ENCODE measurements around the gene TBXAS1. TPM values are rescaled to one million over a fixed set of nuclear protein-coding genes. Genes with fewer than 3 reads are reported as not detected.

TBXAS1 gene
- total and polyA plus RNA-seq, 2 experiments from 2014 or later: 1.3 TPM; not detected in 1

DNA sequence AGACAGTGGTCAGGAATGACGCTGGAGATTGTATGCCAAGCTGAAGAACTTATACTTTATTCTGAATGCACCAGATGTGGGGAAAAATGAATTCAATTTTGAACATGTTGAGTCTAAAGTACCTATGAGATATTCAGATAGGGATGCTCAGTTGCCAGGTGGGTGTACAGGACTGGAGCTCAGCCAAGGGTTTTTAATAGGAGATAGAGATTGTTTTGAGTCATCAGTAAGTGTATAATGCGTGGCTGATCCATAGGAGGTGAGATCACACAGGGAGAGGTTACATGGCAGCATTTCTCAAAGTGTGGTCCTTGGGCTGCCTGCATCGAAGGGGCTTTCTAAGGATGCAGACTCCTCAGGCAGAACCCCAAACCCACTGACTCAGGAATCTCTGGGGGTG, 44.4 kb upstream of the TBXAS1 start (continued):
- TF ChIP-seq ZNF331 (CRISPR knock-in tag; IDR thresholded peaks at IDR 0.05; ENCODE audit: low read depth) (no peak), JUNB (IDR thresholded peaks at IDR 0.05; ENCODE audit: unreplicated experiment) (no peak), EZH2 (IDR thresholded peaks at IDR 0.05; ENCODE audit: low read depth, unreplicated experiment) (no peak), EZH2phosphoT487 (IDR thresholded peaks at IDR 0.05; ENCODE audit: unreplicated experiment) (no peak), ZNF114 (CRISPR knock-in tag; IDR thresholded peaks at IDR 0.05) (no peak), STAT1 (IDR thresholded peaks at IDR 0.05; ENCODE audit: unreplicated experiment) (no peak)
- TF ChIP-seq, protein P1, sequence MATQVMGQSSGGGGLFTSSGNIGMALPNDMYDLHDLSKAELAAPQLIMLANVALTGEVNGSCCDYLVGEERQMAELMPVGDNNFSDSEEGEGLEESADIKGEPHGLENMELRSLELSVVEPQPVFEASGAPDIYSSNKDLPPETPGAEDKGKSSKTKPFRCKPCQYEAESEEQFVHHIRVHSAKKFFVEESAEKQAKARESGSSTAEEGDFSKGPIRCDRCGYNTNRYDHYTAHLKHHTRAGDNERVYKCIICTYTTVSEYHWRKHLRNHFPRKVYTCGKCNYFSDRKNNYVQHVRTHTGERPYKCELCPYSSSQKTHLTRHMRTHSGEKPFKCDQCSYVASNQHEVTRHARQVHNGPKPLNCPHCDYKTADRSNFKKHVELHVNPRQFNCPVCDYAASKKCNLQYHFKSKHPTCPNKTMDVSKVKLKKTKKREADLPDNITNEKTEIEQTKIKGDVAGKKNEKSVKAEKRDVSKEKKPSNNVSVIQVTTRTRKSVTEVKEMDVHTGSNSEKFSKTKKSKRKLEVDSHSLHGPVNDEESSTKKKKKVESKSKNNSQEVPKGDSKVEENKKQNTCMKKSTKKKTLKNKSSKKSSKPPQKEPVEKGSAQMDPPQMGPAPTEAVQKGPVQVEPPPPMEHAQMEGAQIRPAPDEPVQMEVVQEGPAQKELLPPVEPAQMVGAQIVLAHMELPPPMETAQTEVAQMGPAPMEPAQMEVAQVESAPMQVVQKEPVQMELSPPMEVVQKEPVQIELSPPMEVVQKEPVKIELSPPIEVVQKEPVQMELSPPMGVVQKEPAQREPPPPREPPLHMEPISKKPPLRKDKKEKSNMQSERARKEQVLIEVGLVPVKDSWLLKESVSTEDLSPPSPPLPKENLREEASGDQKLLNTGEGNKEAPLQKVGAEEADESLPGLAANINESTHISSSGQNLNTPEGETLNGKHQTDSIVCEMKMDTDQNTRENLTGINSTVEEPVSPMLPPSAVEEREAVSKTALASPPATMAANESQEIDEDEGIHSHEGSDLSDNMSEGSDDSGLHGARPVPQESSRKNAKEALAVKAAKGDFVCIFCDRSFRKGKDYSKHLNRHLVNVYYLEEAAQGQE (IDR thresholded peaks at IDR 0.05; ENCODE audit: unreplicated experiment): no peak
- TF ChIP-seq, protein P2, sequence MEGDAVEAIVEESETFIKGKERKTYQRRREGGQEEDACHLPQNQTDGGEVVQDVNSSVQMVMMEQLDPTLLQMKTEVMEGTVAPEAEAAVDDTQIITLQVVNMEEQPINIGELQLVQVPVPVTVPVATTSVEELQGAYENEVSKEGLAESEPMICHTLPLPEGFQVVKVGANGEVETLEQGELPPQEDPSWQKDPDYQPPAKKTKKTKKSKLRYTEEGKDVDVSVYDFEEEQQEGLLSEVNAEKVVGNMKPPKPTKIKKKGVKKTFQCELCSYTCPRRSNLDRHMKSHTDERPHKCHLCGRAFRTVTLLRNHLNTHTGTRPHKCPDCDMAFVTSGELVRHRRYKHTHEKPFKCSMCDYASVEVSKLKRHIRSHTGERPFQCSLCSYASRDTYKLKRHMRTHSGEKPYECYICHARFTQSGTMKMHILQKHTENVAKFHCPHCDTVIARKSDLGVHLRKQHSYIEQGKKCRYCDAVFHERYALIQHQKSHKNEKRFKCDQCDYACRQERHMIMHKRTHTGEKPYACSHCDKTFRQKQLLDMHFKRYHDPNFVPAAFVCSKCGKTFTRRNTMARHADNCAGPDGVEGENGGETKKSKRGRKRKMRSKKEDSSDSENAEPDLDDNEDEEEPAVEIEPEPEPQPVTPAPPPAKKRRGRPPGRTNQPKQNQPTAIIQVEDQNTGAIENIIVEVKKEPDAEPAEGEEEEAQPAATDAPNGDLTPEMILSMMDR (conservative IDR thresholded peaks at IDR 0.05; ENCODE audit: low read depth in 2 of 2): no peak

DNA sequence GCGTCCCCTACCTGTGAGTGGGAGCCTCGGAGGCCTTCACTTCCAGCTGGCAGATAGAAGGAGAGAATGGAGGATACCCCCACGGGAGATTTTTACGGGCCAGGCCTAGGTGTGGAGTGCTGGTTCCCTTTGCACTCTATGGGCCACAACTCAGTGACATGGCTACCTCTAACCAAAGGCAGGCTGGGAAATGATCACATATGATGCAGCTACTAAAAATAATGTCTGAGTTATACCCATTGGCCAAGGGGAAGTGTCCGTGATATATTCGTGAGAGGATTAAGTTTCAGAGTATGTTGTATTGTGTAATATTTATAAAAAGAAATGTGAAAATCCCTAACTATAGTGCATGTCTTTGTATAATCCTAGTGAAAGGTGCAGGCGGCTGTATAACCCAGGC, 37.7 kb upstream of the TBXAS1 start:
- Histone ChIP-seq H3K36me3 (ENCODE audit: insufficient read depth) (no peaks in the 10 kb centered on the region), H3K4me3 (no peak overlapping the region), H3F3A (replicated peaks; ENCODE audit: low read depth) (no peaks in the 10 kb centered on the region), H3K79me2 (replicated peaks; ENCODE audit: insufficient read depth) (no peaks in the 10 kb centered on the region), H3K27me3 (ENCODE audit: insufficient read depth) (no peaks in the 10 kb centered on the region), H3K4me1 (ENCODE audit: insufficient read depth) (no peaks in the 10 kb centered on the region), H4K20me1 (replicated peaks; ENCODE audit: insufficient read depth) (no peaks in the 10 kb centered on the region), H3K4me2 (no peak overlapping the region), H2AFZ (no peak overlapping the region), H3K27ac (ENCODE audit: low read depth) (no peak overlapping the region), H3K9me2 (ENCODE audit: insufficient read depth) (no peaks in the 10 kb centered on the region; the same call in 1 of the 2 replicates)
- Mint-ChIP-seq H3K27ac (no peak overlapping the region), H3K4me3 (no peak overlapping the region), H3K9me3 (no peaks in the 10 kb centered on the region), H3K4me1 (no peaks in the 10 kb centered on the region), H3K36me3 (ENCODE audit: low read depth) (no peaks in the 10 kb centered on the region), H3K27me3 (ENCODE audit: insufficient read depth, low read depth, poor library complexity) (no peaks in the 10 kb centered on the region)
- no peak for DNase-seq (ENCODE audit: low spot score)
- no peak for ATAC-seq
- TF ChIP-seq, protein P3, sequence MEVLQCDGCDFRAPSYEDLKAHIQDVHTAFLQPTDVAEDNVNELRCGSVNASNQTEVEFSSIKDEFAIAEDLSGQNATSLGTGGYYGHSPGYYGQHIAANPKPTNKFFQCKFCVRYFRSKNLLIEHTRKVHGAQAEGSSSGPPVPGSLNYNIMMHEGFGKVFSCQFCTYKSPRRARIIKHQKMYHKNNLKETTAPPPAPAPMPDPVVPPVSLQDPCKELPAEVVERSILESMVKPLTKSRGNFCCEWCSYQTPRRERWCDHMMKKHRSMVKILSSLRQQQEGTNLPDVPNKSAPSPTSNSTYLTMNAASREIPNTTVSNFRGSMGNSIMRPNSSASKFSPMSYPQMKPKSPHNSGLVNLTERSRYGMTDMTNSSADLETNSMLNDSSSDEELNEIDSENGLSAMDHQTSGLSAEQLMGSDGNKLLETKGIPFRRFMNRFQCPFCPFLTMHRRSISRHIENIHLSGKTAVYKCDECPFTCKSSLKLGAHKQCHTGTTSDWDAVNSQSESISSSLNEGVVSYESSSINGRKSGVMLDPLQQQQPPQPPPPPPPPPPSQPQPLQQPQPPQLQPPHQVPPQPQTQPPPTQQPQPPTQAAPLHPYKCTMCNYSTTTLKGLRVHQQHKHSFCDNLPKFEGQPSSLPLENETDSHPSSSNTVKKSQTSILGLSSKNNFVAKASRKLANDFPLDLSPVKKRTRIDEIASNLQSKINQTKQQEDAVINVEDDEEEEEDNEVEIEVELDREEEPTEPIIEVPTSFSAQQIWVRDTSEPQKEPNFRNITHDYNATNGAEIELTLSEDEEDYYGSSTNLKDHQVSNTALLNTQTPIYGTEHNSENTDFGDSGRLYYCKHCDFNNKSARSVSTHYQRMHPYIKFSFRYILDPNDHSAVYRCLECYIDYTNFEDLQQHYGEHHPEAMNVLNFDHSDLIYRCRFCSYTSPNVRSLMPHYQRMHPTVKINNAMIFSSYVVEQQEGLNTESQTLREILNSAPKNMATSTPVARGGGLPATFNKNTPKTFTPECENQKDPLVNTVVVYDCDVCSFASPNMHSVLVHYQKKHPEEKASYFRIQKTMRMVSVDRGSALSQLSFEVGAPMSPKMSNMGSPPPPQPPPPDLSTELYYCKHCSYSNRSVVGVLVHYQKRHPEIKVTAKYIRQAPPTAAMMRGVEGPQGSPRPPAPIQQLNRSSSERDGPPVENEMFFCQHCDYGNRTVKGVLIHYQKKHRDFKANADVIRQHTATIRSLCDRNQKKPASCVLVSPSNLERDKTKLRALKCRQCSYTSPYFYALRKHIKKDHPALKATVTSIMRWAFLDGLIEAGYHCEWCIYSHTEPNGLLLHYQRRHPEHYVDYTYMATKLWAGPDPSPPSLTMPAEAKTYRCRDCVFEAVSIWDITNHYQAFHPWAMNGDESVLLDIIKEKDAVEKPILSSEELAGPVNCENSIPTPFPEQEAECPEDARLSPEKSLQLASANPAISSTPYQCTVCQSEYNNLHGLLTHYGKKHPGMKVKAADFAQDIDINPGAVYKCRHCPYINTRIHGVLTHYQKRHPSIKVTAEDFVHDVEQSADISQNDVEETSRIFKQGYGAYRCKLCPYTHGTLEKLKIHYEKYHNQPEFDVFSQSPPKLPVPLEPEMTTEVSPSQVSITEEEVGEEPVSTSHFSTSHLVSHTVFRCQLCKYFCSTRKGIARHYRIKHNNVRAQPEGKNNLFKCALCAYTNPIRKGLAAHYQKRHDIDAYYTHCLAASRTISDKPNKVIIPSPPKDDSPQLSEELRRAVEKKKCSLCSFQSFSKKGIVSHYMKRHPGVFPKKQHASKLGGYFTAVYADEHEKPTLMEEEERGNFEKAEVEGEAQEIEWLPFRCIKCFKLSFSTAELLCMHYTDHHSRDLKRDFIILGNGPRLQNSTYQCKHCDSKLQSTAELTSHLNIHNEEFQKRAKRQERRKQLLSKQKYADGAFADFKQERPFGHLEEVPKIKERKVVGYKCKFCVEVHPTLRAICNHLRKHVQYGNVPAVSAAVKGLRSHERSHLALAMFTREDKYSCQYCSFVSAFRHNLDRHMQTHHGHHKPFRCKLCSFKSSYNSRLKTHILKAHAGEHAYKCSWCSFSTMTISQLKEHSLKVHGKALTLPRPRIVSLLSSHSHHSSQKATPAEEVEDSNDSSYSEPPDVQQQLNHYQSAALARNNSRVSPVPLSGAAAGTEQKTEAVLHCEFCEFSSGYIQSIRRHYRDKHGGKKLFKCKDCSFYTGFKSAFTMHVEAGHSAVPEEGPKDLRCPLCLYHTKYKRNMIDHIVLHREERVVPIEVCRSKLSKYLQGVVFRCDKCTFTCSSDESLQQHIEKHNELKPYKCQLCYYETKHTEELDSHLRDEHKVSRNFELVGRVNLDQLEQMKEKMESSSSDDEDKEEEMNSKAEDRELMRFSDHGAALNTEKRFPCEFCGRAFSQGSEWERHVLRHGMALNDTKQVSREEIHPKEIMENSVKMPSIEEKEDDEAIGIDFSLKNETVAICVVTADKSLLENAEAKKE (CRISPR knock-in tag; IDR thresholded peaks at IDR 0.05): no peak
